Neural cell (in vitro differentiated cells): ENCODE data around the gene ADAMTSL2.

ENCODE experiments used
- EP300 ChIP-seq: fragments of 450-650 bp; conservative IDR thresholded peaks from 2 replicates; pipeline ENCODE4 v1.6.1; 2014; ENCODE audit warnings: antibody characterized with exemption, mild to moderate bottlenecking, moderate library complexity; ENCODE audit not compliant: poor library complexity, severe bottlenecking
- POLR2AphosphoS5 ChIP-seq: IDR thresholded peaks from 2 replicates; pipeline ENCODE4 v1.6.1; 2012

- TF ChIP-seq POLR2AphosphoS5 (no peak), EP300 (no peak)
These were observed 28.2 kb downstream of the ADAMTSL2 start for GRCh38 chr9:133562611-133563290.
